NOMO-1 (cell line): Measurements from ENCODE around the gene DCC.
"Not testable (repeated sequence)": the region's sequence is repeated elsewhere in the genome, so short reads cannot be mapped to it uniquely, and the experiment has no call there.

ENCODE experiments used
- DNase-seq, 2 experiments: peaks; one replicate each; lab custom pipeline; 2025; ENCODE audit not compliant: unreplicated experiment in 2 of 2; lab: John Stamatoyannopoulos, UW

Gene DCC

DNA sequence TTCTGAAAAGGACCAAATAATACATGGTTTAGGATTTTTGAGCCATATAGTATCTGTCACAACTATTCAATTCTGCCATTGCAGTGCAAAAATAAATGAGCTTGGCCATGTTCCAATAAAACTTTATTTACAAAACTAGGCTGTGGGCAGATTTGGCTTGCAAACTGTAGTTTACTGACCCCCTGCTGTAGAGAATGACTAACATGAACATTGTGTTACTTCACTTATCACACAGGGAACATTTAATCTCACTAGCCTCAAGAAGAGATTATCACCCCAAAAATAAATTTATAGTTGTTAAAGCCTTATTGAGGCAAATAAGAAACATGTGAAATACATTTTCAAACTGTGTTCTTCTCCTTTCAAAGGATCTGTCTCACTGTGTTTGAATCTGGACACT lies 1118.3 kb downstream of the DCC start:
- no peak for DNase-seq

DNA sequence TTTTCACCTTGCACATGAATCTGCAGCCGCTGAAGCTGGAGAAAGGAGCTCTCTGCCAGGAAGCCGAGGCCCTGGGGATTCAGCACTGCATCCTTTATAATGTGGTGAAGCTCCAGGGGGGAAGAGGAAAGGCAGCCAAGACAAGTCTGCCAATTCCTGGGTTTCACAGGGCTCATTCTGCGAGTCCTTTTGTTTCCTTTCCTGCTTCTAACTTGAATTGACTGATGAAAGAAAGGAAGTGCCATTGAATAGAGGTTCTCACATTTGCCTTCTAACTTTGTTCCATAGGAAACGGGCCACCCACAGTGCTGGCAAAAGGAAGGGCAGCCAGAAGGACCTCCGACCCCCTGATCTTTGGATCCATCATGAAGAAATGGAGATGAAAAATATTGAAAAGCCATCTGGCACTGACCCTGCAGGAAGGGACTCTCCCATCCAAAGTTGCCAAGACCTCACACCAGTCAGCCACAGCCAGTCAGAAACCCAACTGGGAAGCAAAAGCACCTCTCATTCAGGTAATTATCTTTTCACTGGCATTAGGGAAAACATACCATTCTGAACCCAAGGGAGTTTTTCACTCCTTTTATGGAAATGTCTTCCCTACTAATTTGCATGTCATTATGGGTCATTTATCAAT lies 1119.1 kb downstream of the DCC start:
- DNase-seq: no peak

DNA sequence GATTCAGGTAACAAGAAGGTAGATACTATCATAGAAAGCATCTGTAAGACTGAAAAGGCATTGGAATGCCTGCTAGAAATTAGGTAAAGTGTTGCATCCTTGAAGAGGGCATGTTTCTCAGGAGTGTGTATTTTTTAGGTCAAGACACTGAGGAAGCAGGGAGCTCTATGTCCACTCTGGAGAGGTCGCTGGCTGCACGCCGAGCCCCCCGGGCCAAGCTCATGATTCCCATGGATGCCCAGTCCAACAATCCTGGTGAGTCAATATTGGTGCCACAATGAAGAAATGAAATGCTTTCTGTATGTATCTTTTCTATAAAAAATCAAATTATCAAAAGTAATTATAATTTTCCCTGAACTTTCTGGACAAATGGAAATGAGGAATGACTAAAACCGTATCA lies 1127.8 kb downstream of the DCC start:
- no peak for DNase-seq

DNA sequence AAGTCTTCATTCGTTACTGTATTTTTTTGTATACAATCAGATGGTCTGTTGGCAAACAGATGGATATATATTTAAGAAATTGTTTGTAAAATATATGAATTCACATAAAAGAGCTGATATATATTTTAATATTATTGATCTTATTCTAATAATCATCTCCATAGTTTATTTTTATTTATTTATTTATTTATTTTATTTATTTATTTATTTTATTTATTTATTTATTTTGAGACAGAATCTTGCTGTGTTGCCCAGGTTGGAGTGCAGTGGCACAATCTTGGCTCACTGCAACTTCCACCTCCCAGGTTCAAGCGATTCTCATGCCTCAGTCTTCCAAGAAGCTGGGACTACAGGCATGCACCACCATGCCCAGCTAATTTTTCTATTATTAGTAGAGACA lies 1128.2 kb downstream of the DCC start:
- DNase-seq: not testable (repeated sequence)

DNA sequence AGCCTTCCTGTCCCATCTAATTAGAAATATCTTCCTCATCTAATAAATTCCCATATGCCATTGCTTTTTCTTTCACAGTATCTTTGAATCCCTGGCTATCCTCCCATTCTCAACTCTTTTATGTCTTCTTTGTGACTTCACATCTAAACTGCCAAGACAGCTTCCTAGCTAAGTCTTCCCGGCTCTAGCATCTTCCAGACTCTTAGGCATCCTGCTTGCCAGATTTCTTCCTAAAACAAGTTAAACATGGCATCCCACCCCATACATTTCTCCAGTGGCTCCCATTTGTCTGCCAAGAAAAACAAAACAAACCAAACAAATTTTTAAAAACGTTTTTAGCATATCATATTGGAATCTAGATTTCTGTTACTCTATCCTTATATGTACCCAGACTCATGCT lies 1132.5 kb downstream of the DCC start:
- DNase-seq: no peak

DNA sequence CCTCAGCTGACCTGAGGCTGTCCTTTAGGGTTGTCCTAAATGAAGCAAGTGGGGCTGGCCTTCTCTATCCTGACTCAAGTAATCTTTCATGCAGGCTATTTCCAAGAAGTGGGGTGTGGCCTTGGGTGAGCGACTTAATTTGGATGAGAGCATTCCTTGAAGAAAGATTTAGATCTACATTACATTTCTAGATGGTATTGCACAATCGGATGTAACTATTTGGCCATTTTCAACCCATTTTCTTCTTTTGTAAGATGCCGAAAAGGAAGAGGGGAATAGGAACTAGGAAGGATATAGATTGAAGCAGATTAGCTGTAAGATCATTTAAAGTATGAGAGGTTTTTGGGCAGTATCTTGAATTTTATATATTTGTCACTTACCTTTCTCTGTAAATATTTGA lies 1138.2 kb downstream of the DCC start:
- DNase-seq: no peak

DNA sequence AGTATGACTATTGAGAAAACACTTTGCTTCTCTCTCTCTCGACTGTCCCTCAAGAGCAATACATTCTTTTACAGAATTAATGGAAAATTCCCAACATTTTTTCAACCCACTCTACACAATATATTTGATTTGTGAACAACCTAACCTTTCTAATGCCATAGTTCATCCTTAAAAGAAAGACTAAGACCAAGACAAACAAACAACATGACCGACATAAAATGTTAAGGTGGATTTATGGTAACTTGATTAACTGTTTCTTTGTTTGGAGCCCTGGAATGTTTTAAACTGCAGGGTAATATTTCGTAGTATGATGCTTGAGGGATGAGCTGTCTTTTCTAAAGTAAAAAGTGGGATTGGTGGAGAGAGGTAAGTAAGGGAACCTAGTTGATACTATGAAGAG lies 1146.3 kb downstream of the DCC start:
- DNase-seq: no peak

DNA sequence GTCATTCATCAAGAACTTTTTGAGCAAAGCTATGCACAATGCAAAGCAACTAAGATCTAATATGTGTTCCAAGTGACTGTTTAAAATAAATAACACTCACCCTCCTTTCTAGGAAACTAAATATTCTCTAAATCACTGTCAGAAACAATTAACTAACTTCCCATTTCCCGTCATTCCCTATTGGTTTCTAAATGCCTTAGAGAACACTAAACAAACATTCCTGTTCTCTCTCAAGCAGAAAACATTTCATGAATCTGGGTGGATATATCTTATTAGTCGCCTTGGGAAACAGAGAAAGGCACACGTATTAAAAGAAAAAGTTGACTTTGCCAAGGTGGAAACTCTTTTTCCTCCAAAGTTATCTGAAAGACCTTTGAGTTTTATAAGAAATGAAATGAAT lies 1149.3 kb downstream of the DCC start:
- no peak for DNase-seq

DNA sequence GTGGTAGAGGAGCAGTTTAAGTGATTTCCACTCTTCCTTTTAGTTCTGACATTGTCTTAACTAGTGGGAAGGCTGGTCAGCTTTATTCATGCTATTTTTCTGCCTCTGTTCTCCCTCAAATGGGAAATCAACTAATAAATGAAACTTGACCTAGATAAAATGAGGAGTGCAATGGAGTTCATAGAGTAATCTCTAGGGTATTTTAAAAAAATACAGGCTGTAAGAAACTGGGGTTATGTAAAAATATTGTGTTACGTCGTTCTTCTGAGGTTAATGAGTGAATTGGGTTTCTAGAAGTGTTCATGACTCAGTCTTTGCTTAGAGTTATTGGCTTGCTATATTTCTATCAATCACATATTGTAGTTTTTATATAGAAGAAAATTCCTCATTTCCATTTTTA lies 1150.0 kb downstream of the DCC start:
- DNase-seq: no peak

DNA sequence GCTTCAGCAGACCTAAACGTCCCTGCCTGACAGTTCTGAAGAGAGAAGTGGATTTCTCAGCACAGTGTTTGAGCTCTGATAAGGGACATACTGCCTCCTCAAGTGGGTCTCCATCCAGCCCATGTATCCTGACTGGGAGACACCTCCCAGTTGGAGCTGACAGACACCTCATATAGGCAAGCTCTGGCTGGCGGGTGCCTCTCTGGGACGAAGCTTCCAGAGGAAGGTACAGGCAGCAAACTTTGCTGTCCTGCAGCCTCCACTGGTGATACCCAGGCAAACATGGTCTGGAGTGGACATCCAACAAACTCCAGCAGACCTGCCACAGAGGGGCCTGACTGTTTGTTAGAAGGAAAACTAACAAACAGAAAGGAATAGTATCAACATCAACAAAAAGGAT lies 1156.0 kb downstream of the DCC start:
- DNase-seq: no peak

DNA sequence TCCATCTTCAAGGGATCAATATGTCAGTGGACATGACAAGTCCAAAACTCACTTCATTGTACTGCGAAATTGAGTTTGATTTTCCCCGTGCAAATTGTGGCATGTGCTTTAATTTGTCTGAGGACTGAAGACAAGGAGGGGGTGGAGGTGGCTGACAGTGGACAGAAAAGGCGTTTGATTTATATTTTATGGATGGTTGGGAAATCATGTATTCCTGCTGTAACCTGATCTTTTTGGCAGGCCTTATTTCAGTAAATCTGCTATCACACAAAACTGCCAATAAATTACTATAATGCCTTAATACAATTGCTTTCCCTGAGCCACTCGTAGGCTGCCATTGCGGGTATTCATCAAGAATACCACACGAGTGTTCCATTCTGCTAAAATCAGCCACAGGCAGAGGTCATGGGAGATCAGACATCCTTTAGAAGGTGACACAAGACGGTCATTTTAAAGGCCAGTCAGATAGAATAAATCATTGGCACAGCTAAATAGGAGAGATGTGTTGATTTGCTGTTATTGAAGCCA lies 1164.0 kb downstream of the DCC start:
- no peak for DNase-seq

DNA sequence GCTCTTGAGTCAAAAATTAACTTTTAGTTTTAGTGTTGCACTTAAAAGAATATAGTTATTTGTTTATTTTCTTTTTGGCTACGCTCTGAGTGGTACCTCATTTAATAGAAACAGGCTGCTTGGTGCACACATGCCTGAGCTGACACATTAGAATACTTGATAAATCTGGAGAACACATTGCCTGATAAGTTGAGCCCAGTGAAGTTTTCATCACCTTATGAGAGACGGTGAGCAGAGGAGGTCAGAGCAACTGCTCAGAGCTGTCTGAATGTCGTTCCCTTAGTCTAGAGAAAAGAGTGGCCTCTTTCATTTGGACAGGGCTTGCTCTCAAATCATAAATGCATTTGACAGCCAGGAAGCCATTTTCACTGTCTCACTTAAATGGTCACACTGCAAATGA lies 1168.5 kb downstream of the DCC start:
- no peak for DNase-seq

DNA sequence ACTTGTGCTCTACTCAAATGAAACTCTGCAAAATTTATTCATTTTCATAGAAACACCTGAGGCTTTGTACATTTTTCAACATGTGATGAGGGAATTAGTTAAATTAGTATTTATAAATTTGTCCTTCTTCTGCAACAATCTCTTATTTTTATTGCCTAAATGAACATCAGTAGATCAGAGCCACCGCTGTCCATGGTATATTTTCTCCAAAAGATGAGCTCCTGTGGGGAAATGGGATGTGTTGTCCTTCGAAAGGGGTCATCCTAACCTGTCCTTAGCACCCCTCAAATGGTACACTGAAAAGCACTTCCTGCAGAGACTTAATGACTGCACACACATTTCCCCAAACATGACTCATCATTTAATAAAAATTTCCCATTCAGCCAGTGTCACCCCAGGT lies 1169.9 kb downstream of the DCC start:
- DNase-seq: no peak

DNA sequence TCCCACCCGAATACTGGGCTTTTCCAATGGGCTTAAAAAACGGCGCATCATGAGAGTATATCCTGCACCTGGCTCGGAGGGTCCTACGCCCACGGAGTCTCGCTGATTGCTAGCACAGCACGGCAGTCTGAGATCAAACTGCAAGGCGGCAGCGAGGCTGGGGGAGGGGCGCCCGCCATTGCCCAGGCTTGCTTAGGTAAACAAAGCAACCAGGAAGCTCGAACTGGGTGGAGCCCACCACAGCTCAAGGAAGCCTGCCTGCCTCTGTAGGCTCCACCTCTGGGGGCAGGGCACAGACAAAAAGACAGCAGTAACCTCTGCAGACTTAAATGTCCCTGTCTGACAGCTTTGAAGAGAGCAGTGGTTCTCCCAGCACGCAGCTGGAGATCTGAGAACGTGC lies 1171.7 kb downstream of the DCC start:
- not testable (repeated sequence) for DNase-seq

DNA sequence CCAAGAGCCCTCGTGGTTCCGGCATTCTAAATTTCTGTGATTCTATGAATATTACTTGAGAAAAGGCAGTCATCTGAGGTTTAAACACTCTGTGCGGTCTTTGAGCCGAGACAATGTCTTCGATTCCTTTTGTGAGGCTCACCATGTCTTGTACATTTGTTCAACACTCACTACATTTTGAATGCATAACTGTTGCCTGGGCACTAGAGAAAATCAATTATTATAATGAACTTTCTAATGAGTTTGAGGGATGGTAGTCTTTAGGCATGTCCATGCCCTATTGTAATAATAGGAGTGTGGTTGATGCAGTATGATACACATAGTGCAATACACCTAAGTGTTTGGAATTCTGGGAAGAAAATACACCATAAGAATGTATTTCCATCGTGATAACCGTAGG lies 1181.1 kb downstream of the DCC start:
- DNase-seq: no peak

DNA sequence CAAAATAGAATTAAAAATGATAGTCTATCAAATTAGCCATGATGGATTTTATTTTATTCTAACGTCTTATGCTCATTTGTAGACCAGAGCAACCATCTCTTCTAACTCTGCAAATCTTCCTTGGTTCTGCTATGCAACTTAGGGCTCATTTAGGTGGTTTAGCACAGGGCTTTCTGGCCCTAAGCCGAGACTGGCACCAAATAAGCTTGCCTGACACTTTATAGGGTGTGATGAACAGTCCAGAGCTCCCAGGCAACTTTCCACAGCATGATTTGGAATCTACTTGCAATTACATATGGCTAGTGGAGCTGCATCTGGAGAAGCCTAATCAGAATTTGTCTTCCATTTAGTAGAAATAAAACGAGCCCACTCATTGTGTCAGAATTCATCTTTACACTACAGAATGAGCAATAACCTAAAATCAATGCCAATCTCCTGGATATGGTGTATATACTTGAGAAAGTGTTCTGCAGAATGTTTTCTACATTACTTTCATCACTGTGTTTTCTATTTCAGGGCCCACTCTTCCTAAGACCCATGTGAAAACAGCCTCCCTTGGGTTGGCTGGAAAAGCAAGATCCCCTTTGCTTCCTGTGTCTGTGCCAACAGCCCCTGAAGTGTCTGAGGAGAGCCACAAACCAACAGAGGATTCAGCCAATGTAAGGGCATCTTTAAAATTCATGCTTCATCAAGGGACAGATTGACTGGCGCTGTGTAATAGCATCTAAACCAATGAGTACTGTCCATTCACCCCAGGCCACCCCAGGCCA lies 1186.3 kb downstream of the DCC start:
- DNase-seq: no peak

DNA sequence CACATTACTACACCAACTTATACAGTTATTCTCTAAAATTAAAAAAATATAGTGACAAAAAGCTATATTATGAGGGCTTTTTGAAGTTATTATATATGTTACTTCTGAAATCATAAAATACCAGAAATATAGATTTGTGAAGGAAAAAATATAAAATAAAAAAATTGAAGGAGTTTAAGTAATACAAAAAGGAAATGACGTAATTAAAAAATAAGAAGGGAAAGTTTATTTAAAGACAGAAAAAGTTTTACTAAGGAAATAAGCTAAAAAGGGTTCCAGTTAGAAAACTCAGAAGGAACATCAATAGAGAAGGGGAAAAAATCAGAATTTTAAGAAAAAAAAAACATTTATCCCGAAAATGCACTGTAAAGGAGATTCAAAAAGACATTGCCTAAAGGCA lies 1187.4 kb downstream of the DCC start:
- no peak for DNase-seq

DNA sequence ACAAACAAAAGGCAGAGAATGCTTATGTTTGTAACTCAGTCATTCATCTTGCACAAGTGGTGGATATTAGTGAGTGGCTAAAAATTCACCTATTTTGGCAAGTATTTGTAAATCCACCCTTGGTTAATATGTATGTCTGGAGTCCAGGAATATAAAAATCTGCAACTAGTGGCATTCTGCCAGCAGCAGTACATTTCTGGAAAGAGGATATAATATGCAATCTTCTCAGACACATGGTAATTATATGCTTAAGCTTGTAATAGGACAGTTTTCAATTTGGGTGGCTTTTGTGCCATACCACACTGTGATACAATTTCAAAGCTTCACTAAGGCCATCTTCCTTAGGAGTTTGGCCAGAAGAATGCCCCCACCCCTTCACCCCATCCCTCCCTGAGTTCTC lies 1191.2 kb downstream of the DCC start:
- no peak for DNase-seq

DNA sequence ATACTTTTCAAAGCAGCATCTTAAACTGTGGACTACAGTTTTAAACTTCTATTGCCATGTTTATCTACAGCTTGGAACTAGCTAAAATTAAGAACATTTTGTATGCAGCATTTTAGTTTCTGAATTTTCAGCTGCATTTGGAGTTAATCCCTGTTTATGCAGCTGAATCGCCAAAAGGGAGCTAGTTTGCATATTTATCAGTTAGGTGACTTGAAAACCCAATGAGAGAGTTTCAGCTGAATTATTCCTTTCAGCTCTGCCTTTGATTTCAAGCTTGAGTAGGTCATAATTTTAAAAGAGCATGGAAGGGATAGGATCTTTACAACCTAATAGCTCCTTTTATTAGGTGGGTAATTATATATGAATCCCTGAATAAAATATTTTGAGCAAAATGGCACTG lies 1191.9 kb downstream of the DCC start:
- no peak for DNase-seq

DNA sequence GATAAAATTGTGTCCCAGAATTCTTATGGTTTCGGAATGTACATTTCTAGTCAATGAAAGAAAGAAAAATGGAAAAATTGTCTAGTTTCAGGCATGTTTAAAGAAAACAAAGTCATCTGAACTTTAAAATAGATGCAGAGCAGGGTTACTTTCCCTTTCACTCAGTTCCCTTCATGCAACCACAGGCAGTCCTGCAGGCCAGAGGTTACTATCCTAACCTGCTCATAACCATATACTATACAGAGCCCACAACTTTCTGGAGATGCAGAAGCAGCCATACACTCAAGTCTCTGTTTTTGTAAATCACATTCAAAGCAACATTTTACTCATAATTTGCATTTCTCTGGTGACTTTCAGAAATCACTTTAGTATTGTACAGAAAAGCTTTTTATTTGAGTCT lies 1194.2 kb downstream of the DCC start:
- DNase-seq: no peak

DNA sequence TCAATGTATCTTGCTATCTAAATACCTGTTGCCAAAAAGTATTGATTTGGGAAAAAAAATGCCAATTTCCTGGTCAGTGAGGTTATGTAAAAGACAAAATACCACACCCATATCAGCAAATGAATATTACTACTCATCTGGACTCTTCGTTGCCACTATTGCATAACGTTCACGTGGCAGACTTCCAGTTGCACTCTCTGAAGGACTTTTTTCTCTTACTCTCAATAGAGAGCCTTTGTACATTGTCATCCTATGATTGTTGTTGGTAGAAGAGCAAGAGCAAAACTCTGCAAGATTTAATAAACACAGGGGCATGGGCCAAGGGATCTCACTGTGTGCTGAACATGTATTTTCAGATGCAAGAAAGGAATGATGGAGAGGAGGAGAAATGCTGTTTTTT lies 1194.7 kb downstream of the DCC start:
- no peak for DNase-seq

DNA sequence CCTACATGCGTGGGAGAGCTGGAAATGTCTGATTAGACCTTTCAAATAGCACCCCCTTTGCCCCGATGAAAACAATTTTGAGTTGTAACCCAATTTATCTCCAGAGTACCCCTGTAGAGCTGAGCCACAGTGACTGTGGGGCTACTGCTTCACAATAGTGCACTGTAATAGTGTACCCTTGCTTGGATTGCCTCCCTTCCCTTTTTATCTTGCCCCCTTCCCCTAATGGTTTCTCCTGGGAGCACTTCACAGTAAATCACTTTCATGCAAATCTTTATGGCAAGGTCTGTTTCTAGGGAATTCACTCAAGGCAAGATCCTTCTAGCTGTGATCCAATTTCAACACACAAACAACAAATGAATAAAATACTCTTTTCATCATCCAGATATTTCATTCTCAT lies 1196.9 kb downstream of the DCC start:
- no peak for DNase-seq

DNA sequence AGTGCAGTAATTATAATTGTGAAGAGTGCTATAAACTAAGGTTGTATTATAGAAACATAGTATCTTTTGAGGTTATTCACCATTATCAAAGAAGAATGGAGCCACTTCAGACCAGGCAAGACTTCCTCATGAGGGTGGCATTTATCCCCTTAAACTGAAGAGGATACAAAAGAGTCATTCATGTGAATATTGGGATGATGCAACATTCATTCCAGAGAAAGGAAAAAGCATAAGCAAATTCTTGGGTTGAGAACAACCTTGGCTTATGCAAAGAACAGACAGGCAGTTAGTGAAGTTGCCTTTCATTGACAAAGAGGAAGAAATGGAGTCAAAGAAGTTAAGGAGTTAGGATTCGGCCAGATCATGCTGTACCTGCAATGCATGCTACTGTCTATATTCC lies 1201.9 kb downstream of the DCC start:
- no peak for DNase-seq
